ENCODE data around the gene TBC1D22B. TPM values are rescaled to one million over a fixed set of nuclear protein-coding genes. Genes with fewer than 3 reads are reported as not detected.

The TBC1D22B gene, protein sequence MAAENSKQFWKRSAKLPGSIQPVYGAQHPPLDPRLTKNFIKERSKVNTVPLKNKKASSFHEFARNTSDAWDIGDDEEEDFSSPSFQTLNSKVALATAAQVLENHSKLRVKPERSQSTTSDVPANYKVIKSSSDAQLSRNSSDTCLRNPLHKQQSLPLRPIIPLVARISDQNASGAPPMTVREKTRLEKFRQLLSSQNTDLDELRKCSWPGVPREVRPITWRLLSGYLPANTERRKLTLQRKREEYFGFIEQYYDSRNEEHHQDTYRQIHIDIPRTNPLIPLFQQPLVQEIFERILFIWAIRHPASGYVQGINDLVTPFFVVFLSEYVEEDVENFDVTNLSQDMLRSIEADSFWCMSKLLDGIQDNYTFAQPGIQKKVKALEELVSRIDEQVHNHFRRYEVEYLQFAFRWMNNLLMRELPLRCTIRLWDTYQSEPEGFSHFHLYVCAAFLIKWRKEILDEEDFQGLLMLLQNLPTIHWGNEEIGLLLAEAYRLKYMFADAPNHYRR
- 7.8 and 8.2 TPM in 2 replicates for total RNA-seq (2014; rRNA removed; shearing (Covaris generic))

GRCh38 chr6:37257634-37258404 lies at the start of gene TBC1D22B, which contains the start of gene TMEM217:
Gene TBC1D22B (plus strand): TSS chr6:37257772. CDS start chr6:37257918, 146 bp downstream.
Gene TMEM217 (minus strand): TSS chr6:37258144. CDS start chr6:37219030, 39,114 bp downstream.
- DNase-seq (ENCODE audit: low spot score), result peak; percentile 98

DNA sequence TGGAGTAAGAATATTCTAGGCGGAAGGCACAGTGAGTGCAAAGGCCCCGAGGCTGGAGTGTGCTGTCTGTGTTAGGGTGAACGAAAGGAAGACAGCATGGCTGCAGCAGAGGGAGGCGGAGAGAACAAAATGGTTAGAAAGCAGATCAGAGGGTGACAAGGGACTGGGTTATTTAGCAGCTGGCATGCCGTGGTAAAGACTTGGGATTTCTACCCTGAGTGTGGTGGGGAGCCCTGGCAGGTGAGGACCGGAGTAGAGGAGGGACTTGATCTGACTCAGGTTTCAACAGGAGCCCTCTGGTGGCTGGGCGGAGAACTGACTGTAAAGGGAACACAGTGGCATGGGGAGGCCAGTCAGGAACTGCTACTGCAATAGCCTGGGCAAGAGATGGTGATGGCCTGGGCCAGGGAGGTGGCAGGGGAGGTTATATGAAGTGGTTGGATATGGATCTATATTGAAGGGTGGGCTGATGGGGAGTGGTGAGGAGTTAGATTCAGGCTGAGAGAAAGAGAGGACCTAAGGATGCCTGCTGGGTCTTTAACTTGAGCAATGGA lies 49.6 kb upstream of the TBC1D22B start:
- DNase-seq (ENCODE audit: low spot score), result peak; percentile 91

GRCh38 chr6:37208793-37209192 lies 48.8 kb upstream of the TBC1D22B start:
- DNase-seq (ENCODE audit: low spot score), result no peak

GRCh38 chr6:37209461-37210205 lies 47.9 kb upstream of the TBC1D22B start:
- no peak for DNase-seq (ENCODE audit: low spot score)

DNA sequence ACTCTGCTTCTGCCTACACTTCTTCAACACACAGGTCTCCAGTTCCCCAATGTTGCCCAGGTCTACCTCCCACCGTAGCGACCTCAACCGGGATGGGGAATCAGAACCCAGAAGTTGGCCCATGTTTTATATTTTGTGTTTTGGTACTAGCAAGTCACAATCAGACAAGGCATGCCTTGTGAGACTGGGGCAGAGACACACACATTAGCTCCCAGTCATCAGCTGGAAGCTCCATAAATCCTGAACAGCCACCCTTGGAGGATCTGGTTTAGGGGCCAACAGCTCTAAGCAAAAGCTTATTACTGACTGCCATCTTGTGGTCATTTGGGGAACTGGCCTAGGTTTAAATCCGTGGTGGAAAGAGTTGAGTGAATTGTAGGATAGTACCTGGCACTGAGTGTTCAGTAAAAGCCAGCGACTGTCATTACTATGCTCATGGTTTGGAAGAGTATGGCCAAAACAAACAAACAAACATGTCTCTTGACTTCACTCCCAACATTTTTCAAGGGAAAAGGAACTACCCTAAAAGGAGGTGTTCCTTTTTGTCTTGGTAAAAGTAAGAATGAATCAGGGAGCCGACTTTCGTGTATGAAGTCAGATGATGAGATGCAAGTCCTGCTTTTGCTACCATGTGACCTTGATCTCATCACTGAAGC lies 47.1 kb upstream of the TBC1D22B start:
- peak; percentile 95 for DNase-seq (ENCODE audit: low spot score)

GRCh38 chr6:37212268-37212667 lies 45.3 kb upstream of the TBC1D22B start:
- DNase-seq (ENCODE audit: low spot score), result no peak

GRCh38 chr6:37218061-37218460 lies 39.5 kb upstream of the TBC1D22B start:
- DNase-seq (ENCODE audit: low spot score), result no peak

DNA sequence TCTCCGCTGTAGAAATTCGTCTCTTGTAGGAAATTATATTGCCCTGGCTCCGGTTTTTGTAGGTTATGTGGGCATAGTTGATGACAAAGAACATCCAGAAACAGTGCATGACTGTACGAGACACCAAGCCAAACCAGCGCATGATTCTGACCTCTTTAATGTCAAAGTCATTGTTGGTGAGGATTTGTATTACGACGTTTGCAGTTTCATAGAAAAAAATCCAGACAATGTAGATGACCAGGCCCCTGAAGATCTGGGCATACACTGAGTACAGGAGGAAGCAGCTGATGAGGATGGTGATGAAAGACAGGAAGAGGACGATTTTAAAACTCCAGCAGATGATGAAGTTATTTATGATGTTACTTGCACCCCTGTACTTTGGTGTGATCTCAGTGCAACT lies 39.1 kb upstream of the TBC1D22B start:
- no peak for DNase-seq (ENCODE audit: low spot score)

DNA sequence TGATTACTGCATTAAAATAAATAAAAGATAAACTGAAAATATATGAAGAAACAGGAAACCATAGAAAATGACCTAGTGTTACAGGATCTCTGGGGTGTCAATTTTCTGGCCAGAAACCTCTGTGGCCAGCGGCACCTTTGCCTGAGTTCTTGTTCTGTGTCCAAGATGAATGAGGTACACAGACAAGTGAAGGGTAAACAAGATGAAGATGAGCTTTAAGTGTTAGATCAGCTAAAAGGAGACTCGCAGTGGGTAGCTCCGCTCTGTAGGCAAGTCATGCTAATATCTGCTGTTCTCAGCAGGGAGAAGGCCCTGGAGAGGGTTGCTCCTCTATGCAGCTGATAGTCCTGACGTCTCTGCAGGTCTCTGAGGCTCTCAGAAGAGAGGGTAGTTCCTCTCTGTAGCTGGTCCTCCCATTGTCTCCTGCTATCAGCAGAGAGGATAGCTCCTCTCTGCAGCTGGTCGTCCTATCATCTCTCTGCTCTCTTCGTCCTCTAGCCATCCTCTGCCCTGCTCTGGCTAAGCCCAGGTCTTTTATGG lies 35.9 kb upstream of the TBC1D22B start:
- DNase-seq (ENCODE audit: low spot score), result no peak

- DNase-seq (ENCODE audit: low spot score), result peak; percentile 86
Measured at GRCh38 chr6:37222125-37222967, 35.2 kb upstream of the TBC1D22B start.

- DNase-seq (ENCODE audit: low spot score), result no peak
Measured at GRCh38 chr6:37222992-37223391, 34.6 kb upstream of the TBC1D22B start.

DNA sequence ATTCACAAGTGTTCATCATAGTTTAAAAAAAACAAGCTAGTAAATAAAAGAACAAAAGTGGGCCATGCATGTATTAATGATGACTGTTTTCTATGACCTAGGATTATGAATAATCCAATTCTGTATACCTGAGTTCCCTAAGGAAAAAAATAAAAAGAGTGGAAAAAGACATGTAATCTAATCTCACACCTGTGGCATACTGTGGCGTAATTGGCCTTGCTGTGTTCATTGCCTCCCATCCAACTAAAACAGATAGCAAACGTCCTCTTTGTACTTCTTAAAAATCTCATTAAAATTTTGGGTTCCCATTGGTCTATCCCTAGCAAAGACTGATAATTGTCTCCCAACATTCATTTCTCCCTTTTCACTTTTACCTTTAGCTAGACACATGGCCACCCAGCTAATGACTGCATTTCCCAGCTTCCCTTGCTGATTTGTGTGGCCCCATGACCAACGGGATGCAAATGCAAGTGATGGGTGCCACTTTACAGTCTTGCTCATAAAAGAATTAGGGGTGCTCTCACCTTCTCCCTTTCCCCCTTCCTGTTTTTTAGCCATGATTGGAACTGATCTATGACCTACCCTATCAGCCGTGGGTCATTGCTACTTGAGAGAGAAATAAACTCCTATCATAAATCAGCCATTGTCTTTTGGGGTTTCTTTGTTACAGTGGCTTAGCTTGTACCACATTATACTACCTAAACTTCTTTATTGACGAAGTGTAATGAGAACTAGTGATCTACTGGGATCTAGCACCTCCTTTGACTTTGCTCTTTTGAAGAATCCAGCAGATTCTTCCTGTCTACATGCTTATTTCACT lies 32.0 kb upstream of the TBC1D22B start:
- DNase-seq (ENCODE audit: low spot score), result no peak

GRCh38 chr6:37230104-37230503 lies 27.5 kb upstream of the TBC1D22B start:
- no peak for DNase-seq (ENCODE audit: low spot score)

DNA sequence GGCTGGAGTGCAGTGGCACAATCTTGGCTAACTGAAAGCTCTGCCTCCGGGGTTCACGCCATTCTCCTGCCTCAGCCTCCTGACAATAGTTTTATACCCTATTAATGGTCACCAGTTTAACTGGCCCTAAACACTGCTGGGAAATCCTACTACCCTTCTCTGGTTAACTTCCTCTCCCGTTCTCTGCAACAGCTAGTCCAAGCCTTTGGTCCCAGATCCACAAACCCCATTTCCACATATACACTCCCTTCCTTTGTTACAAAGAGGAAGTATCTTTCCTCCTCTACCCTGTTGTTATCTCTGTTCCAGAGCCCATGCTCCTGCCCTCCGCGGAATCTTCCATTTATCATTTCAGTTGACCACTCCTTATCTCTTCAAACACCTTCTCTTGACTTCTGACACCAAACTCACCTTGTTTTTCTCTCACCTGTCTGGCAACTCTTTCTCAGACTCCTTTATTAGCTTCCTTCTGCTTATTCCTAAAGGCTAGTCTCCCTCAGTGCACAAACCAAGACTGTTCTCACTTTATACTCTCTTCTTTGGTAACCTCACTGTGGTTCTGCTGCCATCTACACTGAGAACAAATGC lies 25.0 kb upstream of the TBC1D22B start:
- no peak for DNase-seq (ENCODE audit: low spot score)

- DNase-seq (ENCODE audit: low spot score), result no peak
Measured at GRCh38 chr6:37233541-37233940, 24.0 kb upstream of the TBC1D22B start.

GRCh38 chr6:37236921-37237320 lies 20.7 kb upstream of the TBC1D22B start:
- DNase-seq (ENCODE audit: low spot score), result no peak

- DNase-seq (ENCODE audit: low spot score), result no peak
Measured at GRCh38 chr6:37237789-37238188, 19.8 kb upstream of the TBC1D22B start.

DNA sequence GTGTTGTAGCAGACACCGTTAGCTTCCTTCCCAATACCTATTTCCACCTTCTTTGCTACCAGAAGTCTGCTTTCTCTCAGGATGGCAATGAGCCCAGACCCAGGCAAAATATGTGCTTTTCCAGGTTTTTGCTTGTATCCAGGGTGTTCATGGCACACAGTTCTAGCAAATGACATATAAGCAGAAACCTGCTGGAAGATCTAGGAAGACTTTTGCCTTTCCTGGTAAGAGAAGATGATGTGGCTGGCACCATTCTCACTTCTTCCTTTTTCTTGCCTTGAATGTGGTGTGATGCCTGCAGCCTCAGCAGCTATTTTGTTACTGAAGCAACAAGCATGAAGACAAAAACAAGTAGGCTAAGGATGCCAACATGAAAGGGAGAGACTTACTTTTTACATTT lies 19.2 kb upstream of the TBC1D22B start:
- DNase-seq (ENCODE audit: low spot score), result no peak

Data from HT-29 (cell line).